GM12878 (cell line): Measurements from ENCODE around the gene ASCC3. TPM values are rescaled to one million over a fixed set of nuclear protein-coding genes. Genes with fewer than 3 reads are reported as not detected.

ENCODE experiments used
- ATF2 ChIP-seq: IDR thresholded peaks from 2 replicates; pipeline ENCODE4 v1.6.1; 2012; ENCODE audit warnings: low read length, inconsistent platforms
- CHD4 ChIP-seq: fragments of 200-600 bp; sonication (generic); IDR thresholded peaks from 2 replicates; pipeline ENCODE4 v1.6.1; 2016; ENCODE audit warnings: mild to moderate bottlenecking
- ETV6 ChIP-seq, 2 experiments: fragments of 450-650 bp in 1 of 2; IDR thresholded peaks in 1 of 2; conservative IDR thresholded peaks in 1 of 2; 2 replicates each; pipeline ENCODE4 v1.6.1; 2014; ENCODE audit warnings: antibody characterized with exemption in 1 of 2, borderline replicate concordance in 1 of 2, low read depth in 1 of 2, mild to moderate bottlenecking in 1 of 2, moderate library complexity in 1 of 2
- FOXM1 ChIP-seq: IDR thresholded peaks from 2 replicates; pipeline ENCODE4 v1.6.1; 2012; ENCODE audit warnings: low read depth, mild to moderate bottlenecking, inconsistent platforms, low read length, moderate library complexity
- HDGF ChIP-seq: fragments of 450-650 bp; IDR thresholded peaks from 2 replicates; pipeline ENCODE4 v1.6.1; 2016; ENCODE audit warnings: antibody characterized with exemption
- KDM1A ChIP-seq: fragments of 200-600 bp; sonication (generic); IDR thresholded peaks from 2 replicates; pipeline ENCODE4 v1.6.1; 2016; ENCODE audit warnings: borderline replicate concordance
- MYB ChIP-seq: fragments of 150-350 bp; IDR thresholded peaks from 2 replicates; pipeline ENCODE4 v1.6.1; 2014; ENCODE audit warnings: mild to moderate bottlenecking, low read depth, low read length, borderline replicate concordance
- NR2C1 ChIP-seq: fragments of 450-650 bp; IDR thresholded peaks from 2 replicates; pipeline ENCODE4 v1.6.1; 2017; ENCODE audit warnings: antibody characterized with exemption, mild to moderate bottlenecking, moderate library complexity
- PBX3 ChIP-seq: IDR thresholded peaks from 2 replicates; pipeline ENCODE4 v1.6.1; 2011; ENCODE audit warnings: mild to moderate bottlenecking, low read depth, low read length, moderate library complexity; ENCODE audit not compliant: insufficient replicate concordance
- RAD21 ChIP-seq: IDR thresholded peaks from 2 replicates; pipeline ENCODE4 v1.6.1; 2011; ENCODE audit warnings: mild to moderate bottlenecking, low read depth, low read length, moderate library complexity; ENCODE audit not compliant: insufficient read depth
- SKIL ChIP-seq: fragments of 450-650 bp; IDR thresholded peaks from 2 replicates; pipeline ENCODE4 v1.6.1; 2017; ENCODE audit warnings: mild to moderate bottlenecking, low read depth, inconsistent platforms; ENCODE audit not compliant: poor library complexity, severe bottlenecking
- SMC3 ChIP-seq: IDR thresholded peaks from 2 replicates; pipeline ENCODE4 v1.6.1; 2011; ENCODE audit warnings: low read length, improper control_type of control experiment, borderline replicate concordance
- ZBTB33 ChIP-seq: fragments of 450-650 bp; IDR thresholded peaks from 2 replicates; pipeline ENCODE4 v1.6.1; 2017; ENCODE audit warnings: mild to moderate bottlenecking
- ZBTB40 ChIP-seq: fragments of 450-650 bp; IDR thresholded peaks from 2 replicates; pipeline ENCODE4 v1.6.1; 2016; ENCODE audit warnings: mild to moderate bottlenecking, moderate library complexity, borderline replicate concordance
- ZNF207 ChIP-seq: fragments of 450-650 bp; IDR thresholded peaks from 2 replicates; pipeline ENCODE4 v1.6.1; 2014; ENCODE audit warnings: antibody characterized with exemption, mild to moderate bottlenecking, borderline replicate concordance
- ZNF24 ChIP-seq: fragments of 450-650 bp; IDR thresholded peaks from 2 replicates; pipeline ENCODE4 v1.6.1; 2017; ENCODE audit warnings: antibody characterized with exemption, mild to moderate bottlenecking
- ZNF274 ChIP-seq: IDR thresholded peaks from one replicate; pipeline ENCODE4 v1.8.0; 2011; ENCODE audit not compliant: insufficient read length, insufficient read depth
- ZZZ3 ChIP-seq: IDR thresholded peaks from 2 replicates; pipeline ENCODE4 v1.6.1; 2011; ENCODE audit warnings: low read depth; ENCODE audit not compliant: control insufficient read depth, insufficient read length
- polyA plus RNA-seq, 11 experiments: library from polyadenylated mRNA; depleted of rRNA in 4 of 11; unstranded in 6 of 11; stranded (reverse) in 5 of 11; fragments of >200 nt; fragmentation: Nextera tagmentation in 4 of 11; fragmentation: Illumina TruSeq in 1 of 11; extraction: Ambion mirVana in 4 of 11; extraction: Trizol in 1 of 11; gene quantifications; 1 replicate in 1 of 11; 2 replicates in 10 of 11; pipeline versions ENCODE4 v1.2.1 to v1.2.3, GENCODE V29; 2011 to 2016; ENCODE audit warnings: inconsistent platforms in 2 of 11, missing spikeins in 2 of 11, low read depth in 1 of 11
- total RNA-seq, 4 experiments: library from RNA; depleted of rRNA in 3 of 4; stranded (reverse); fragments of >200 nt in 3 of 4; fragmentation: Illumina TruSeq in 1 of 4; extraction: Trizol in 1 of 4; gene quantifications; 2 replicates each; pipeline versions ENCODE4 v1.2.1 to v1.2.3, GENCODE V29; 2013 to 2021

The ASCC3 gene
- total and polyA plus RNA-seq, 10 of the 15 experiments (the other 5 are each of a cell fraction or from before 2014, with no cell fraction given) = 19.9 to 76.2 (median 55.9) TPM

- no peak for TF ChIP-seq ZBTB40
- no peak for TF ChIP-seq MYB
- no peak for TF ChIP-seq ZBTB33
- 0 out of 4 replicates have a peak, but pooled peaks of 1 of the 2 experiments have one; percentile 22 for TF ChIP-seq ETV6 (conservative IDR thresholded peaks at IDR 0.05 in 1 of 2, IDR thresholded peaks at IDR 0.05 in 1 of 2; ENCODE audit: borderline replicate concordance in 1 of 2, low read depth in 1 of 2)
- TF ChIP-seq ZNF207 = no peak
- no peak for TF ChIP-seq NR2C1
- peak; percentile 63; the same call in 1 of the 2 replicates for TF ChIP-seq ZNF24
- peak; percentile 36 for TF ChIP-seq SKIL
- no peak for TF ChIP-seq PBX3
- TF ChIP-seq ATF2 = no peak
- TF ChIP-seq ZNF274 = no peak
- TF ChIP-seq FOXM1 = no peak
- TF ChIP-seq CHD4 = no peak
- no peak for TF ChIP-seq RAD21
- TF ChIP-seq HDGF = no peak
- no peak for TF ChIP-seq ZZZ3
- no peak for TF ChIP-seq KDM1A
- TF ChIP-seq SMC3 = 0 out of 2 replicates have a peak, but pooled peaks have one; percentile 8
- TF ChIP-seq, all 136 proteins: peak for 12
Observed at GRCh38 chr6:100475554-100476320, 405.4 kb downstream of the ASCC3 start (continued).
